Activated CD8-positive, alpha-beta memory T cell treated with anti-CD3 and anti-CD28 coated beads, Interleukin-2, amount 50 U/mL, for 1 hour (primary cell): Measurements from ENCODE around the gene SPNS3.

Source experiments
- DNase-seq: peaks from one replicate; pipeline ENCODE4 v3.0.0-alpha.2; 2020; ENCODE audit errors: extremely low read depth

The SPNS3 gene

DNA sequence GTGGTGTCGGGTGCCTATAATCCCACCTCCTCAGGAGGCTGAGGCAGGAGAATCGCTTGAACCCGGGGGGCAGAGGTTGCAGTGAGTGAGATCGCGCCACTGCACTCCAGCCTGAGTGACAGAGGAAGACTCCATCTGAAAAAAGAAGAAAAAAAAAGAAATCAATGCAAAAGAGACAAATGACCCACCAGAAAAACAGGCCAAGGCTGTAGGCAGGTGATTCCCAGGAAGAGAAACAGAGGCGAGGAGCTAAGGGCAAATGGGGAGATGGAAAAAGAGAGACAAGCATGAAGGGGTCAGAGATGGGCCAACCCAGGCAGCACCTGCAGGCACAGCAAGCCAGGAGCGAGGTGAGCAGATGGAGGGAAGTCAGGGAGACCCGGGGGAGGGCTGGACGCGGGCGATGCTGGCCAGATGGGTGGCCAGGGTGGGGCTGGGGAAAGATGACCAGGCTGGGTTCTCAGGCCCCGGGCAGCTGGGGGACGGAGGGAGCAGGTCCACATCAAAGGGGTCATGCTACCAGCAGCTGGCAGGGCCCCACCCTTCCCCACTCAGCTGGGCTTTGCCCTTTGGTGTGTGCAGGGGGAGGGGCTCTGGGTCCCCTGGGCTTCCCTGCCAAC lies 95.9 kb downstream of the SPNS3 start:
- DNase-seq, result no peak

DNA sequence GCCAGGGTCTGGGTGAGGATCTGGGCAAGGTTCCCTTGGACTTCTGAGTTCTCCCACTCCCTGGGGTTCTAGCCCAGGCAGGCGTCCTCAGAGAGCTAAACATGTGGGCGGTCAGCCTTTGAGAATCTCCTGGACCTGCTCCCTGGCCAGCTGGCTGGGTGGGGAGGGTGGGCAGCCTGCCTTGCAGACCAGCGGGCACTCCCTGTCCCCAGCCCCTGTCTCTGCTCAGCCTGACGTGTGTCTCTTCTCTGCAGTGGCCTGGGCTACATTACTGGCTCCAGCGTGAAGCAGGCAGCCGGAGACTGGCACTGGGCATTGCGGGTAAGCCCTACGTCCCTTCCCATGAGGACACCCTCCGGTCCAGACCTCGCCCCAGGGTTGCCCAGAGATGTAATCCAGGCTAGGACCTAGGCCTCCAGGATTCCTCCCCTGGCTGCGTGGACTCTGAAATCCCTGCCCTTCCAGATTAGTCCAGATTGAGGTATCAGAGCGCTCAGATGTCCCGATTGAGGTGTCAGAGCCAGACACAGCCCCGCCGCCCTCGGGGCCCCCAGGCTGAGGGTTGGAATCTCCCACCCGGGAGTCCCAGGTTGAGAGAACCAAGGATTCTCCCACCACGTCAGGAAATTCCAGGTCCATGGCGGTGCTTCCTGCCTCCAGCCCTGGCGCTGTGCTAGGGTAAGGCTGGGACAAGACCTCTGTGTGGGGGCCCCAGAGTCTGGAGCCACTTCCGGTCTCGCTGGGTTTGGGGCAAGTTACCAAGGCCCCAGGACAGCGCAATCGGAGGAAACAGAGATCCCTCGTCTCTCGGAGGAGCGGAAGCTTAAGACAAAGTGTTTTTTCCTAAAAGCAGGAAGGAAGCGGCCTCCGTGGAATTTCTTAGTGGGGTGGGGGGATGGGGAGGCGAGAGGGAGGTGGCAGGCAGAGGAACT lies 97.3 kb downstream of the SPNS3 start:
- DNase-seq, result no peak

DNA sequence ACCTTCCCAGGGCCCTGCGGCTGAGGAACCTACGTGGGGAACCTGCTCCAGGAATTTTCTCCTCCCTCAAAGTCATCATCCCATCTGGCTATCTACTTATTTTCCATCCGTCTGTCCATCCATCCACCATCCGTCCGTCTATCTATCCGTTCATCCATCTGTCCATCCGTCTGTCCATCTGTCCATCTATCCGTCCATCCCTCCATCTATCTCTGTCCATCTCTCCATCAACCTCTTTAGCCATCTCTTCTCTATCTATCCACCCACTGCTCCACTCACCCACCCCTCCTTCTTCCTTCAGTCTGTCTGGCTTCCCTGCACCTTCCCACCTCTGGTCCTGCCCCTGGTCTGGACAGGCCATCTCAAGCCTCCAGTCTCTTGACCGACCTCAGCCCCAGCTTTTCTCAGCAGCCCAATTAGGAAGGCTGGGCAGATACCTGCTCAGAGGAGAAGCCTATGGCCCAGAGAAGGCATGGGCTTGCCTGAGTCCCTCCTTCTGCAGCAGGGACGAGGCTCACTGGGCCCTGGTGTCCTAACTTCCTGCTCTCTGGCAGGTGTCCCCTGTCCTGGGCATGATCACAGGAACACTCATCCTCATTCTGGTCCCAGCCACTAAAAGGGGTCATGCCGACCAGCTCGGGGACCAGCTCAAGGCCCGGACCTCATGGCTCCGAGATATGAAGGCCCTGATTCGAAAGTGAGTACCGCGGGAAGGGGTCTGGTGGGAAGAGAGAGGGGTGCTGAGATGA lies 98.4 kb downstream of the SPNS3 start:
- no peak for DNase-seq

DNA sequence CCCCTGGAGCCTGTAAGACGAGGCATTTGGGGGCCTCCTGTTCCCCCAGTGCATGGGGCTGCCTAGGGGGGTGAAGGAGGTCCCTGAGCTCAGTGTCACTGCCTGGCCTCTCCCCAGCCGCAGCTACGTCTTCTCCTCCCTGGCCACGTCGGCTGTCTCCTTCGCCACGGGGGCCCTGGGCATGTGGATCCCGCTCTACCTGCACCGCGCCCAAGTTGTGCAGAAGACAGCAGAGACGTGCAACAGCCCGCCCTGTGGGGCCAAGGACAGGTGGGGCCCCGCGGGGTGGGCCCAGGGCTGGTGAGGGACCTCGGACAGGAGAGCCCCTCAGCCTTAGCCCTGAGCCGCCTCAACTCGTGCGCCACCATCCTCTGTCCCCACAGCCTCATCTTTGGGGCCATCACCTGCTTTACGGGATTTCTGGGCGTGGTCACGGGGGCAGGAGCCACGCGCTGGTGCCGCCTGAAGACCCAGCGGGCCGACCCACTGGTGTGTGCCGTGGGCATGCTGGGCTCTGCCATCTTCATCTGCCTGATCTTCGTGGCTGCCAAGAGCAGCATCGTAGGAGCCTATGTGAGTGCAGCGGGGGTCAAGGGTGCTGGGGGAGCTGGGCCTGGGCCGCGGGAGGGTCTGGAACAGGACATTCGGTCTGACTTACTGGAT lies 99.3 kb downstream of the SPNS3 start:
- no peak for DNase-seq

DNA sequence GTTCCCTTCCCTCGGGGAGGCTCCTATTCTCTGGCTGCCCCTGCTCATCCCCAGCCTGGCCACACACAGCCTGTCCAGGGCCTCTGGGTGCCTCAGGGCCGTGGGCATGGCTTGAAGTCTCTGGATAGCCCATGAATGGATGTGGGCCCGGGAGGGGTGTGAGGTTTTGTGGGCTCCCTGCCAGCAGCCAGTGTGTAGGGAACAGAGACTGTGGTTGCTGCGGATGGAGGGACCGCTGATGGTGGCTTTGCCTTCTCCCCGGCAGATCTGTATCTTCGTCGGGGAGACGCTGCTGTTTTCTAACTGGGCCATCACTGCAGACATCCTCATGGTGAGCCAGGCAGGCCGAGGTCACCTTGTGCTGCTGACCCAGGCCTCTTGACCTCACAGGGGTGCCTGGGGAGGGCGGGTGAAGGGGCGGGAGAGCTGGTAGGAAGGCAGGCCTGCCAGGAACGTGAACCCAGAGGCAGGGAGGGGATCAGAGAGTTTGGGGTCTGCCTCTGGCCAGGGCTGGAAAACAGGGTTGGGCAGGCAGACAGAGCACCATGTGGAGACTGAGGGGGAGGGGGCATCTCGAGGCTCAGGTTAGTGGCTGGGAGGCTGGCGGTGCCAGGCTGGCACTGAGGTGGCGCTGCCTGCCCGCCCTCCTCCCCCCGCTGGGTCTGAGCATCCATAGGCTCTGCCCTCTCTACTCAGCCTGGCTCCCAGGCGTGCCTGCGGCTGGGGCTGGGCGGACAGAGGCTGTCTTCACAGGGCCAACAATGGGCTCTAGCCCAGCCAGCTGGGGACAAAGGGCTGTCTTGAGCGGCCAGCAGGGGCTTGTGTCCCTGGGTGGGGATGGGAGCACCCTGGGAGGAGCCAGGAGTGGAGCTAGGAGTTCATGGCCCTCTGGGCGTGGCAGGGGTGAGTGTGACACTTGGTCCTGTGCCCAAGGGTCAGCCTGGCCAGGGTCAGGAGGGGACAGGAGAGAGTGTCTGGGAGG lies 100.1 kb downstream of the SPNS3 start:
- DNase-seq, result no peak

DNA sequence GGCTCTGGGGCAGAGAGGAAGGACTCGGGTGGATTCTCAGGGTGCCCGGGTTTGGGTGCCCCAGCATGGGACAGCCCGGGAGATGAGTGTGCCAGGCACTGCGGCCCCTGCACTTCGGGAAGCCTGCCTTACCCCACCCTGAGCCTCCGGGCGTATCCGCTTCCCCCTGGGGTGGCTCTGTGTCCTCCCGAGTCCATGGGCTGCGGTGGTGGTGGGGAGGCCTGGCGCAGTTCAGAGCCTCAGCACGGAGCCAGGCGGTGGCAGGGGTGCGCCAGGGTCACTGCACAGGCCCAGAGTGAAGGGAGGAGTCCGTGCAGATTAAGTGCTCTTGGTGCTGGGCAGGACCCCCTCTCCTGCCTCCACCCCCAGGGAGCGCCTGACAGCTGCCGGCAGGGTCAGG lies 100.8 kb downstream of the SPNS3 start:
- DNase-seq, result no peak

DNA sequence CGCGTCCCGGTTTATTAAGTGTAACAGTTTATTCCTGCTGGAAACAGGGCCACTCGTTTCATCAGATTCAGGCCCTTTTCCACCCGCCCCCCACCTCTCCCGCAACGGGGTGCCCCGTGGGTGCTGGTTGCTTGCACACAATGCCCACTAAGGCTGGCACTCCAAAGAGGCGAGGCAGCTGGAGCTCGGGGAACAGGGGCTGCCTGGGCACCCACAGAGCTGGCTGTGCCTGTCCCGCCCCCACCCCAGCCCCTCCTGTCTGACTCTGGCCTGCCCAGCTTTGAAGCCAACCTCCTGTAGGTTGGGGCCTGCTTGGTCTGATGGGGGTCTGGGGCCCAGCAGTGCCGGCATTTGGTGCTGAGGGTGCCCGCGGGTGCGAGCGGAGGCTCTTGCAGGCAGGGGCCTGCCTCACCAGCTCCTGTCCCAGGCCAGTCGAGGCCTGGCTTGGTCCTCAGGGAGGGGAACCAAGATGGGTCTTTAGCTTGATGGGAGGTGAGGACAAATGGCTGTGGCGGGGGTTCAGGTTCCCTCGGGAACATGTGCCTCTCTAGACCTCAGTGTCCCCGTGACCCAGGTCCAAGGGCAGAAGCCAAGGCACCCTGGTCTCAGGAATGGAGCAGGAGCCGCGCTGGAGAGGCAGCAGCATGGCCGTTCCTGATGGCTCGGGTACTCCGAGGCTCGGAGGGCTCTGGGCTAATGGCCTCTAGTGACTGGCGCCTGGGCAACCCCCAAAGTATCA lies 101.4 kb downstream of the SPNS3 start:
- no peak for DNase-seq

DNA sequence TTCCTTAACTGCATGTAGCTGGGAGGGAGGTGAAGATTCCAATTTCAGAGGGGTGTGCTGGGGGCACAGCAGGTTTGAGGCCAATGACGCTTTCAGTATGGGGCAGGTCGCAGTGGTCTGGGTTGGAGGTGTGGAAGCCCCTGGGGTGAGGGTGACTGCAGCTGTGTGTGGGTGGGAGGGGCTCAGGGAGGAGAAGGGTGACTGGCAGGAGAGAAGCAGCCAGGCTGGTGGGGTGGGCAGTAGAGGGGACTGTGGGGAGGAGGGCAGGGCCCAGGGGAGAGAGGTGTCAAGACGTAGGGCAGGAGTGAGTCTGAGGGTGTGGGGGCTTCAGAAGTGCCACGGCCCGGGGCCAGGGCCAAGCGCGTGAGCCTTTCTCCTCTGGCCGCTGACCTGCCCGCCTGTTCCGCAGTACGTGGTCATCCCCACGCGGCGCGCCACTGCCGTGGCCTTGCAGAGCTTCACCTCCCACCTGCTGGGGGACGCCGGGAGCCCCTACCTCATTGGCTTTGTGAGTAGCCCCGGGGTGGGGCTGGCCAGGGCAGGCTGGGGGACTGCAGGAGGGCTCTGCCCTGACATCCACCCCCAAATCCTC lies 102.0 kb downstream of the SPNS3 start:
- DNase-seq, result no peak

DNA sequence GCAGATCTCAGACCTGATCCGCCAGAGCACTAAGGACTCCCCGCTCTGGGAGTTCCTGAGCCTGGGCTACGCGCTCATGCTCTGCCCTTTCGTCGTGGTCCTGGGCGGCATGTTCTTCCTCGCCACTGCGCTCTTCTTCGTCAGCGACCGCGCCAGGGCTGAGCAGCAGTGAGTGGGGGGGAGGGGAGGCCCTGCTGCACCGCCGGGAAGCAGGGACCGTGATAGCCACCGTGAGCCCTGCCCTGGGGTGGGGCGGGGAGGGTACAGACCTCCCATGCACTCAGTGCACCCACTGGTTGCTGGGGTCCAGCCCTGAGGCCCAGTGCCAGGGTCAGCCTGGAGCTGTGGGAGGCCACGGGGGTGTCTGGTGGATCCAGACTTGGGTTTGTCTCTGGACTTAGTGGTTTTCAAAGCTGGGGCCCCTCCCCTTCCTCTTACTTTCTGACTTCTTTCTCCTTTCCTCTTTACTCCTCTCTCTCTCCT lies 102.6 kb downstream of the SPNS3 start:
- no peak for DNase-seq

DNA sequence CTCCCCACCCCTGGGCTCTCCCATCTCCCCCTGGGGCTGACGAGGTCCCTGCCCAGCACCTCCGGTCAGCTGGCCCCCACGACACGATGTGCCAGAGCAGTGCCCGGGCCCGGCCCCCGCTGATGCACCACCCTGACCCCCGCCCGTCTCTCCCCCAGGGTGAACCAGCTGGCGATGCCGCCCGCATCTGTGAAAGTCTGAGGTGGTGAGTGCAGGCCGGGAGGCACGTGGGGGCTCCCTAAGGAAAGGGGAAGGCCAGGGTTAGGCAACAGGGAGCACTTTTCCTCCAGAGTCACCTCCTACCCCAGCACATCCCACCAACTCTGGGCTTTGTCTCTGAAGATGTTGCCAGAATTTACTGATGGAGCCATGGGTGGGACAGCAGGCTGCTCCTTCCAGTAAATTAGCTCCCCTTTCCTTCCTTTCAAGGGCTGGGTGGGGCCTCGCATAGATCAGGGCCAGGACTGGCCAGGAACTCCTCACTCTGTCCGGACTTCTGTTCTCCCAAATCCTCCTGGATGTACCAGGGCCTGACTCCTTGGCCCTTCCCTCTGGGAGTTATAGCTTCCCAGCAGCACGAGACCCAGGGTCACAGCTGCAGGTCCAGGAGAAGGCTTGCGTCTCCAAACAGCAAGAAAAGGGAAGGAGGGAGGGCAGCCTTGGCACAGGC lies 103.1 kb downstream of the SPNS3 start:
- no peak for DNase-seq
